ENCODE data around the gene OSBPL7.

- no peak for TF ChIP-seq CTCF (IDR thresholded peaks at IDR 0.05; ENCODE audit: low read length)
- no peak for TF ChIP-seq EZH2 (IDR thresholded peaks at IDR 0.05; ENCODE audit: borderline replicate concordance, low read length)
These were observed 48.5 kb upstream of the OSBPL7 start for GRCh38 chr17:47870056-47870455.

Measured in OCI-LY1 (cell line).